C4-2B (cell line): ENCODE data around the gene CHMP5.
A peak's percentile ranks its signal among the peaks of the same experiment; 100 is the strongest.

Experiments used
- H3K27ac ChIP-seq: fragments of 450-650 bp; 2 replicates; pipeline ENCODE4 v1.5.1; 2017
- CTCF ChIP-seq: fragments of 450-650 bp; conservative IDR thresholded peaks from 2 replicates; pipeline ENCODE4 v1.5.1; 2017; ENCODE audit warnings: mild to moderate bottlenecking
- ZFX ChIP-seq: fragments of 450-650 bp; IDR thresholded peaks from 2 replicates; pipeline ENCODE4 v1.6.1; 2017

The CHMP5 gene

GRCh38 chr9:33318781-33319180 lies 53.9 kb downstream of the CHMP5 start:
- H3K27ac ChIP-seq: no peak overlapping the region
- TF ChIP-seq CTCF (no peak), ZFX (no peak)

GRCh38 chr9:33320230-33320567 lies 55.4 kb downstream of the CHMP5 start:
- H3K27ac ChIP-seq: no peak overlapping the region
- TF ChIP-seq CTCF (no peak), ZFX (no peak)

- no peak overlapping the region for H3K27ac ChIP-seq
- TF ChIP-seq ZFX (no peak), CTCF (no peak)
These were observed 55.9 kb downstream of the CHMP5 start for GRCh38 chr9:33320568-33321261.

DNA sequence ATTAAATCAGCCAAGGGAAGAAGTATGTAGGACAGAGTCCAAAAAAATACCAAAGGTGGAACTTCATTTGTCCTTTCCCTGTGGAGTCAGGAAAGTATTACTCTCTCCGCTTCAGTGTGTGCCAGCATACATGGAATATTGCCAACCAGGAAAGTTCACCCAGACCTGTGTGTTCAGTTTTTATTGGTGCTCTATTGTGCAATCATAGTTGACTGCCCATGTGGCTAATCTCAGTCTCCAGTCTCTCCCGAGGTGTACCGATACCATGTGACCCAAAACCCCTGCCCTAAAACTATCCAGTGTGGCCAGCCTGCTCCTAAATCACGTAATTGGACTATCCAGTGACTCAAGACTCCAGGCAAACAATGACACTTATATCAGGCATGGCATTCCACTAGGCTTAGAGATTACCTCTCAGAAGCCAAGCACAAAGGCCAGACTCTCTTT lies 64.3 kb downstream of the CHMP5 start:
- peak overlapping the region; percentile 92 for H3K27ac ChIP-seq
- no peak for TF ChIP-seq ZFX

DNA sequence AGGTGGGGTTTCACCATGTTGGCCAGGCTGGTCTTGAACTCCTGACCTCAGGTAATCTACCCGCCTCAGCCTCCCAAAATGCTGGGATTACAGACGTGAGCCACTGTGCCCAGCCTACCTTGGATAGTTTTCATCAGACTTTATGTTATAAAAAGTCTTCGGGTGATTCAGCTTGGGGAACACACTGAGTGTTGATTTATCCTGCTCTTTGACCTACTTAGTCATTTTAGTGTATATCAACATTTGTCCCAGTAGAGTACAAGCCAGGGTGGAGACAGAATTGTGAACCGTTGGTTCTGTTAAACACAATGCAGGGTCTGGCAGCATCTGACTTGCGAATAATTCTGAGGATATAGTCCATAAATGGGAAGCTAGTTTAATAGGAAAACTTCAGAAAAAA lies 65.1 kb downstream of the CHMP5 start:
- no peak for TF ChIP-seq ZFX
- no peak for TF ChIP-seq CTCF
- peak overlapping the region; percentile 92 for H3K27ac ChIP-seq

DNA sequence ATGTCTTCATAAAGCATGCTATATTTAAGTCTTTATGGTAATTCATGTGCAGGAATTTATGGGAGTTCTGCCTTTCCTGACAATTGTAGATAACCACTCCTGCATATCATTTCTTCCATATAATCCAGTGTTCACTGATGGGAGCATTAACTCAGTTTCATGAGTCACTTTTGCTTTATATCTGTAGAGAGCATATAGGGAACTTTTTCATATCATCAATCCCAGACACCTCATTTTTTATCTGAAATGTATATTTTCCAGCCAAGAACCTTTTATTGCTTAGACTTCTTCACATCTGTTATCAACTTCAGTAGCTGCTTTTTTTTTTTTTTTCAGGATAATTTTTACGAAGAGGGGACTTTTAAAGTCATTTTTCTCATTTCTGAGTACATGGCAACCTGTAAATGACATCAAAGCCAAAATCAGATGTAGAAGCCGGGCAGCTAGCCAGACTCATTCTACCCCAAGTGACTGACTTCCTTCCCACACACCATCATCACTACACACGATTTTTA lies 66.6 kb downstream of the CHMP5 start:
- no peak overlapping the region for H3K27ac ChIP-seq
- TF ChIP-seq ZFX: no peak
- no peak for TF ChIP-seq CTCF
